GM21390 (cell line): ENCODE results near the gene FIGNL1.
A peak's percentile ranks its signal among the peaks of the same experiment; 100 is the strongest.

Experiments used
- ATAC-seq: cut with Tn5 transposase; IDR thresholded peaks from one replicate; pipeline ENCODE4 v1.9.1; 2021; ENCODE audit not compliant: unreplicated experiment

Gene FIGNL1

DNA sequence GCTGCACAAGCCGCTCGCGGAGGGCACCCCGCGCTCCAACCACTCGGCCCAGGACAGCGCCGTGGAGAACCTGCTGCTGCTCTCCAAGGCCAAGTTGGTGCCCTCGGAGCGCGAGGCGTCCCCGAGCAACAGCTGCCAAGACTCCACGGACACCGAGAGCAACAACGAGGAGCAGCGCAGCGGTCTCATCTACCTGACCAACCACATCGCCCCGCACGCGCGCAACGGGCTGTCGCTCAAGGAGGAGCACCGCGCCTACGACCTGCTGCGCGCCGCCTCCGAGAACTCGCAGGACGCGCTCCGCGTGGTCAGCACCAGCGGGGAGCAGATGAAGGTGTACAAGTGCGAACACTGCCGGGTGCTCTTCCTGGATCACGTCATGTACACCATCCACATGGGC, 50.0 kb downstream of the FIGNL1 start:
- no peak for ATAC-seq

- ATAC-seq, result no peak
These were observed 50.5 kb downstream of the FIGNL1 start for GRCh38 chr7:50399635-50400034.

DNA sequence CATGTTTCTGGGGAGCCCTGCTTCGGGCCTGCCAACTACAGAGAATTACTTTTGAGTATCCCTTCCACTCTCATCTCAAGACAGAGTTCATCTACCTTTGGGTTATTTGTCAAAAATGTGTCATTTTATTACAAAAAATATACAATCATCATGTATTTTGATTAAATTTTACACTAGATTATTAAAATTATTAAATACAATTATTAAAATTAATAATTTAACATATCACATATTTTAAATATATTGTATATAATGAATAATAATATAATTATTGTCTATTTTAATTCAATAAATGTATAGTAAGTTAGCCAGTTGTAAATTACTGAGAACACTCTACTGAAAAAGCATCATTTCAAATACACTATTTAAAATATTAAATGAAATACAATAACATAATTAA, 50.9 kb downstream of the FIGNL1 start:
- ATAC-seq, result no peak

GRCh38 chr7:50397971-50398324, 52.2 kb downstream of the FIGNL1 start:
- ATAC-seq, result no peak

DNA sequence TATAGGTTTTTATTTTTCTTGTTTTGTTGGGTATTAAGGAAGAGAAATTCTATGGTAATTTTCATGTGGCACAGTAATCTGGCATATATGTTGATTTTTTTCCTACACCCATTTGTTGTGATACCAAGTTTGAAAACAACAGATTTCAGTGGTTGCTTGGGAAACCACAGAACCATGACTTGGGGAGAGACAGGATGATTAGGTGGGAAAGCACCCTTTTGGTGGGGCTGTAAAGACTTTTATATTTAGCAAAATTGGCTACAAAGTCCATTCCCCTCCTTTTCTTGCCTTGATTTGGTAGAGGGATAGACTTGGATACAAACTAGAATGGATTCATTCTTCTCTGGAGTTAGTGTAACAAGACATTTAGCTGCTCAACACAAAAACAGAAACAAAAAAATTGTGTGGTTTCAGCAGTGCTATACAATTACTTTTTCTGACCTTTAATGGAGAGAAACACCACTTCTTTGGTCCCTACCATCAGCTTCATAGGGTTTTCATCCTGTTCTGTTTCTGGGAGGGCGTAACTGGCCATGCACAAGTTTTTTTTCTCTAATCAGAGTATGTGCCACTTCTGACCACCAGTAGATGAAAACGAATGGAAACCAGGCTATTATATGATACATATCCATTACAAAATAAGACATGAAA, 52.7 kb downstream of the FIGNL1 start:
- ATAC-seq, result peak; percentile 58

DNA sequence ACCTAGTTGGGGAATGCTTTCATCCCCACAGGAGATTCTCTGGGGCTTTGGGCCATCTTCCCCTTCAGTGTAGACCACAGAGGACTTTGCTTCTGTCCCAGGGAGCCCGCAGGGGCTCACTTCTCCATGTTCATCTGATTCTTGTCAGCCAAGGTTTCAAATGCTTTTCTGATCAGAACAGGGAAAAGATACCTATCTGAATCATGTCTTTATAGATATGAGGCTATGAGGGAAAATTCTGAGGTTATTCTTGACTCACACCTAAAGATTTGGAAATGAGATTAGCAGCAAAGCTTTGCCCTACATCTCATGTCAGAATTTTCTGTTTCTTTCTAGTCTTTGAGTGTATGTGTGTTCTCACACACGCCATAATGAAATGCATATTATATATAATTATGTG, 53.3 kb downstream of the FIGNL1 start:
- peak; percentile 4 for ATAC-seq

DNA sequence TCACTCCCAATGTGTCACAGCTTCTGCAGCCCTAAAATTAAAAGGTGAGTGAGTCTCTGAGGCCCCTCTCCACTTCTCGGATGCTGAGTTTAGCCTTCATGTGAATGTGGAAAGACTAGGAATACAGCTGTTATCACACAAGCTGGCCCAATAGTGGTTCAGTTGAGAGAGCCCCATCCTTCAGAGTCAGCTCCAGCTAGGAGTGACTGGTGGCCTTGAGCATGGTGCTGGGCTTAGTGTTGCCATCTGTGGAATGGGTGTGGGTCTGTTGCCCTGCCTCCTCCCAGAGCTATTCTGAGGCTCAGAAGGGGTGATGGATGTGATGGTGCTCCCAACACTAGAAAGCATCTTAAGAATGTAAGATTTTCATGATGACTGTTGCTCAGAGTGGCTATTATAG, 55.8 kb downstream of the FIGNL1 start:
- ATAC-seq, result no peak
